Keratinocyte (primary cell): ENCODE data around the gene CREG2.

ENCODE experiments used
- CTCF ChIP-seq, 3 experiments: IDR thresholded peaks in 1 of 3; conservative IDR thresholded peaks in 1 of 3; optimal IDR thresholded peaks in 1 of 3; 2 replicates in 2 of 3; 3 replicates in 1 of 3; pipeline versions ENCODE3 to v1.5.1; 2011; ENCODE audit warnings: low read length in 3 of 3, mild to moderate bottlenecking in 3 of 3, moderate library complexity in 2 of 3, control low read depth in 1 of 3, inconsistent platforms in 1 of 3; ENCODE audit not compliant: insufficient read depth in 2 of 3; ENCODE audit errors: extremely low read depth in 1 of 3
- EZH2 ChIP-seq: IDR thresholded peaks from one replicate; pipeline ENCODE4 v1.6.1; 2012; ENCODE audit warnings: inconsistent platforms, mild to moderate bottlenecking, low read length, moderate library complexity

GRCh38 chr2:101415884-101416283, 28.6 kb upstream of the CREG2 start:
- TF ChIP-seq CTCF (optimal IDR thresholded peaks at IDR 0.05 in 1 of 3, IDR thresholded peaks at IDR 0.05 in 1 of 3, conservative IDR thresholded peaks at IDR 0.05 in 1 of 3; ENCODE audit: extremely low read depth in 1 of 3, insufficient read depth in 2 of 3, low read length in 3 of 3): no peak
- no peak for TF ChIP-seq EZH2
